ENCODE data around the gene TSPAN15. TPM values are rescaled to one million over a fixed set of nuclear protein-coding genes. Genes with fewer than 3 reads are reported as not detected.

Gene TSPAN15
- total and polyA plus RNA-seq, 2 donors (not counting 1 experiment from before 2014, with no cell fraction given) = 0.56 to 2.6 TPM

GRCh38 chr10:69537449-69537848 lies 86.2 kb downstream of the TSPAN15 start:
- DNase-seq (ENCODE audit: low read depth in 2 of 2) = no peak

GRCh38 chr10:69538461-69538860 lies 87.2 kb downstream of the TSPAN15 start:
- TF ChIP-seq CTCF (conservative IDR thresholded peaks at IDR 0.05 in 1 of 2, IDR thresholded peaks at IDR 0.05 in 1 of 2; ENCODE audit: low read depth in 1 of 2, low read length in 2 of 2) (no peak), EZH2 (IDR thresholded peaks at IDR 0.05; ENCODE audit: low read length, missing control alignments) (no peak)
- no peaks in the 10 kb centered on the region for H3K36me3 ChIP-seq (ENCODE audit: control insufficient read depth, insufficient read depth, low read length)
- H4K20me1 ChIP-seq (ENCODE audit: control insufficient read depth, extremely low read depth, insufficient read depth, low read length) = no peaks in the 10 kb centered on the region
- H3K27ac ChIP-seq (ENCODE audit: insufficient read depth, low read length) = no peak overlapping the region
- H2AFZ ChIP-seq (ENCODE audit: low read length) = no peak overlapping the region
- H3K27me3 ChIP-seq (ENCODE audit: control insufficient read depth, insufficient read depth, low read length) = no peaks in the 10 kb centered on the region
- H3K4me2 ChIP-seq (ENCODE audit: extremely low read depth, insufficient read depth, low read length) = no peak overlapping the region
- no peak overlapping the region for H3K4me3 ChIP-seq (replicated peaks in 1 of 4; ENCODE audit: control extremely low read depth in 1 of 4, insufficient read depth in 1 of 4, low read depth in 3 of 4, low read length in 4 of 4)
- H3K79me2 ChIP-seq (ENCODE audit: control insufficient read depth, insufficient read depth, low read length) = no peaks in the 10 kb centered on the region
- H3K4me1 ChIP-seq (ENCODE audit: control insufficient read depth, extremely low read depth, insufficient read depth, low read length) = no peaks in the 10 kb centered on the region
- no peaks in the 10 kb centered on the region for H3K9me3 ChIP-seq (ENCODE audit: control insufficient read depth, insufficient read depth, low read depth, low read length)
- no peak overlapping the region for H3K9ac ChIP-seq (ENCODE audit: insufficient read depth, low read length)
- DNase-seq (ENCODE audit: low read depth in 2 of 2) = peak in 1 of 2 donors; percentile 3

More at GRCh38 chr10:69537449-69537848, 86.2 kb downstream of the TSPAN15 start:
- Histone ChIP-seq H3K9ac (ENCODE audit: insufficient read depth, low read length) (no peak overlapping the region), H3K4me2 (ENCODE audit: extremely low read depth, insufficient read depth, low read length) (no peak overlapping the region), H3K9me3 (ENCODE audit: control insufficient read depth, insufficient read depth, low read depth, low read length) (no peaks in the 10 kb centered on the region), H3K27ac (ENCODE audit: insufficient read depth, low read length) (no peak overlapping the region), H3K79me2 (ENCODE audit: control insufficient read depth, insufficient read depth, low read length) (no peaks in the 10 kb centered on the region), H4K20me1 (ENCODE audit: control insufficient read depth, extremely low read depth, insufficient read depth, low read length) (no peaks in the 10 kb centered on the region), H2AFZ (ENCODE audit: low read length) (no peak overlapping the region), H3K4me3 (replicated peaks in 1 of 4; ENCODE audit: control extremely low read depth in 1 of 4, insufficient read depth in 1 of 4, low read depth in 3 of 4, low read length in 4 of 4) (no peak overlapping the region), H3K4me1 (ENCODE audit: control insufficient read depth, extremely low read depth, insufficient read depth, low read length) (no peaks in the 10 kb centered on the region), H3K36me3 (ENCODE audit: control insufficient read depth, insufficient read depth, low read length) (no peaks in the 10 kb centered on the region), H3K27me3 (ENCODE audit: control insufficient read depth, insufficient read depth, low read length) (no peaks in the 10 kb centered on the region)
- TF ChIP-seq CTCF (conservative IDR thresholded peaks at IDR 0.05 in 1 of 2, IDR thresholded peaks at IDR 0.05 in 1 of 2; ENCODE audit: low read depth in 1 of 2, low read length in 2 of 2) (no peak), EZH2 (IDR thresholded peaks at IDR 0.05; ENCODE audit: low read length, missing control alignments) (no peak)

- Histone ChIP-seq H3K27ac (ENCODE audit: insufficient read depth, low read length) (no peak overlapping the region), H3K4me1 (ENCODE audit: control insufficient read depth, extremely low read depth, insufficient read depth, low read length) (no peaks in the 10 kb centered on the region), H2AFZ (ENCODE audit: low read length) (no peak overlapping the region), H3K79me2 (ENCODE audit: control insufficient read depth, insufficient read depth, low read length) (no peaks in the 10 kb centered on the region), H3K36me3 (ENCODE audit: control insufficient read depth, insufficient read depth, low read length) (no peaks in the 10 kb centered on the region), H4K20me1 (ENCODE audit: control insufficient read depth, extremely low read depth, insufficient read depth, low read length) (no peaks in the 10 kb centered on the region), H3K4me2 (ENCODE audit: extremely low read depth, insufficient read depth, low read length) (no peak overlapping the region), H3K9ac (ENCODE audit: insufficient read depth, low read length) (no peak overlapping the region), H3K9me3 (ENCODE audit: control insufficient read depth, insufficient read depth, low read depth, low read length) (no peaks in the 10 kb centered on the region), H3K27me3 (ENCODE audit: control insufficient read depth, insufficient read depth, low read length) (peaks cover 2% of the 10 kb centered on the region), H3K4me3 (replicated peaks in 1 of 4; ENCODE audit: control extremely low read depth in 1 of 4, insufficient read depth in 1 of 4, low read depth in 3 of 4, low read length in 4 of 4) (no peak overlapping the region)
- DNase-seq (ENCODE audit: low read depth in 2 of 2) = no peak
- TF ChIP-seq EZH2 (IDR thresholded peaks at IDR 0.05; ENCODE audit: low read length, missing control alignments) (no peak), CTCF (conservative IDR thresholded peaks at IDR 0.05 in 1 of 2, IDR thresholded peaks at IDR 0.05 in 1 of 2; ENCODE audit: low read depth in 1 of 2, low read length in 2 of 2) (no peak)
Measured at GRCh38 chr10:69541463-69541862, 90.2 kb downstream of the TSPAN15 start.
